ENCODE measurements around the gene TRAPPC2L. TPM values are rescaled to one million over a fixed set of nuclear protein-coding genes. Genes with fewer than 3 reads are reported as not detected.

Gene TRAPPC2L
- polyA plus RNA-seq, 3 donors, result 38.8 to 89.3 (median 82.4) TPM

DNA sequence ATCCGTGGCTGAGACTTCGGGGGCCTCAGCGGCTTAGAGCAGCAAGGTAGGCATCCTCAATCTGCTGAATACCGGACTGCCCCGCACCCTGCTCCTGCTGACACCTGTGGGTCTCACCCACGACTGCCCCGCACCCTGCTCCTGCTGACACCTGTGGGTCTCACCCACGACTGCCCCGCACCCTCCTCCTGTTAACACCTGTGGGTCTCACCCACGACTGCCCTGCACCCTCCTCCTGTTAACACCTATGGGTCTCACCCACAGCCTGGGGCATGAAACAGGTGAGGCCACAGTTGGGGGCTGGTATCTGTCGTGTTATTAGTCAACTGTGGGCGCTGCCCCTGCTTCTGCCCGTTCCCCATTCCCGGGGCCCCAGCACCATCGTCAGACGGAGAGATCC lies 45.8 kb downstream of the TRAPPC2L start:
- H3K4me1 ChIP-seq (ENCODE audit: control insufficient read depth in 1 of 2, insufficient read depth in 2 of 2, low read length in 2 of 2), result peaks cover 0 to 8% of the 10 kb centered on the region in 2 donors
- 91% methylated on average over 16 of the region's 16 CpGs for WGBS (ENCODE audit: insufficient coverage)
- peaks cover 0 to 2% (median 0%) of the 10 kb centered on the region in 7 donors for H3K9me3 Mint-ChIP-seq
- H3K4me3 Mint-ChIP-seq, result no peak overlapping the region
- peaks cover 33% of the 10 kb centered on the region for H3K79me2 ChIP-seq (ENCODE audit: insufficient read depth, low read length)
- no peaks in the 10 kb centered on the region for H3K9me3 ChIP-seq (replicated peaks in 1 of 2; ENCODE audit: control insufficient read depth in 1 of 2, insufficient read depth in 1 of 2, low read length in 2 of 2)
- no peaks in the 10 kb centered on the region for H3K27me3 Mint-ChIP-seq (ENCODE audit: low read depth in 3 of 3)
- H3K4me2 ChIP-seq (replicated peaks; ENCODE audit: extremely low read depth, low read length, poor library complexity, severe bottlenecking), result no peak overlapping the region
- no peak overlapping the region for H3K9ac ChIP-seq (ENCODE audit: insufficient read depth, low read length, poor library complexity, severe bottlenecking)
- intact Hi-C loops (cut with micrococcal nuclease), result no loop called here
- no peak overlapping the region for H3K4me3 ChIP-seq (replicated peaks in 1 of 3; ENCODE audit: low read depth in 2 of 3, low read length in 3 of 3)
- H3K27ac Mint-ChIP-seq, result no peak overlapping the region
- TF ChIP-seq, protein P1, sequence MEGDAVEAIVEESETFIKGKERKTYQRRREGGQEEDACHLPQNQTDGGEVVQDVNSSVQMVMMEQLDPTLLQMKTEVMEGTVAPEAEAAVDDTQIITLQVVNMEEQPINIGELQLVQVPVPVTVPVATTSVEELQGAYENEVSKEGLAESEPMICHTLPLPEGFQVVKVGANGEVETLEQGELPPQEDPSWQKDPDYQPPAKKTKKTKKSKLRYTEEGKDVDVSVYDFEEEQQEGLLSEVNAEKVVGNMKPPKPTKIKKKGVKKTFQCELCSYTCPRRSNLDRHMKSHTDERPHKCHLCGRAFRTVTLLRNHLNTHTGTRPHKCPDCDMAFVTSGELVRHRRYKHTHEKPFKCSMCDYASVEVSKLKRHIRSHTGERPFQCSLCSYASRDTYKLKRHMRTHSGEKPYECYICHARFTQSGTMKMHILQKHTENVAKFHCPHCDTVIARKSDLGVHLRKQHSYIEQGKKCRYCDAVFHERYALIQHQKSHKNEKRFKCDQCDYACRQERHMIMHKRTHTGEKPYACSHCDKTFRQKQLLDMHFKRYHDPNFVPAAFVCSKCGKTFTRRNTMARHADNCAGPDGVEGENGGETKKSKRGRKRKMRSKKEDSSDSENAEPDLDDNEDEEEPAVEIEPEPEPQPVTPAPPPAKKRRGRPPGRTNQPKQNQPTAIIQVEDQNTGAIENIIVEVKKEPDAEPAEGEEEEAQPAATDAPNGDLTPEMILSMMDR (IDR thresholded peaks at IDR 0.05), result no peak
- peaks cover 9% of the 10 kb centered on the region for H3K4me1 Mint-ChIP-seq
- H3K27ac ChIP-seq (ENCODE audit: low read depth in 1 of 2, low read length in 2 of 2), result no peak overlapping the region
- peaks cover 54 to 60% of the 10 kb centered on the region in 2 donors for H3K36me3 ChIP-seq (replicated peaks in 1 of 2; ENCODE audit: control insufficient read depth in 1 of 2, insufficient read depth in 2 of 2, low read length in 2 of 2)
- peaks cover 100% of the 10 kb centered on the region for H4K20me1 ChIP-seq (ENCODE audit: insufficient read depth, low read length)
- no peak overlapping the region for H2AFZ ChIP-seq (ENCODE audit: insufficient read depth, low read depth, low read length, poor library complexity, severe bottlenecking)
- H3K36me3 Mint-ChIP-seq, result peaks cover 30 to 50% of the 10 kb centered on the region in 2 donors
- H3K27me3 ChIP-seq (ENCODE audit: control insufficient read depth in 2 of 2, insufficient read depth in 2 of 2, low read length in 2 of 2), result no peaks in the 10 kb centered on the region
- DNase-seq, result no peak

DNA sequence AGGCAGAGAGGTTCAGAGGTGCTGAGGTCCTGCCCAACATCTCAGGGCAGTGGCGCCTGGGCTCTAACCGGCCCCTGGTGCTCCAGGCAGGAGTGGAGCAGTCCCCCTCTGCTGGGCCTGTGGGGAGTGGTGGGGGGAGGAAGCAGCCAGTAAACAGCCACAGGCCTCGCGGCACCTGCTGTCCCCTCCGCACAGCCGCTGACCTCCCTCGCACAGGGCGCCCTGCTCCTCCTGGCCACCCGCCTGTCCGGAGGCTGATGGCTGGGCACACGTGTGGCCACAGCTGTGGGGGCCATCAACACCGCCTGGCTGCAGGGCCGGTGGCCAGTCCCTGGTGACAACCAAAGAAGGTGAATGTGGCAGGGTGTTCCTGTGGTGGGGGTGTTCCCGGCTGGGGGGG lies 46.3 kb downstream of the TRAPPC2L start:
- Mint-ChIP-seq H3K27ac (no peak overlapping the region), H3K36me3 (peaks cover 26 to 45% of the 10 kb centered on the region in 2 donors), H3K4me1 (peaks cover 9% of the 10 kb centered on the region), H3K9me3 (peaks cover 0 to 2% (median 0%) of the 10 kb centered on the region in 7 donors), H3K4me3 (no peak overlapping the region), H3K27me3 (ENCODE audit: low read depth in 3 of 3) (no peaks in the 10 kb centered on the region)
- Histone ChIP-seq H3K4me2 (replicated peaks; ENCODE audit: extremely low read depth, low read length, poor library complexity, severe bottlenecking) (no peak overlapping the region), H2AFZ (ENCODE audit: insufficient read depth, low read depth, low read length, poor library complexity, severe bottlenecking) (no peak overlapping the region), H3K27ac (ENCODE audit: low read depth in 1 of 2, low read length in 2 of 2) (no peak overlapping the region), H3K36me3 (replicated peaks in 1 of 2; ENCODE audit: control insufficient read depth in 1 of 2, insufficient read depth in 2 of 2, low read length in 2 of 2) (peaks cover 49 to 58% of the 10 kb centered on the region in 2 donors), H3K4me3 (replicated peaks in 1 of 3; ENCODE audit: low read depth in 2 of 3, low read length in 3 of 3) (no peak overlapping the region), H3K79me2 (ENCODE audit: insufficient read depth, low read length) (peaks cover 37% of the 10 kb centered on the region), H3K4me1 (ENCODE audit: control insufficient read depth in 1 of 2, insufficient read depth in 2 of 2, low read length in 2 of 2) (peaks cover 0 to 8% of the 10 kb centered on the region in 2 donors), H3K27me3 (ENCODE audit: control insufficient read depth in 2 of 2, insufficient read depth in 2 of 2, low read length in 2 of 2) (no peaks in the 10 kb centered on the region), H3K9me3 (replicated peaks in 1 of 2; ENCODE audit: control insufficient read depth in 1 of 2, insufficient read depth in 1 of 2, low read length in 2 of 2) (no peaks in the 10 kb centered on the region), H4K20me1 (ENCODE audit: insufficient read depth, low read length) (peaks cover 100% of the 10 kb centered on the region), H3K9ac (ENCODE audit: insufficient read depth, low read length, poor library complexity, severe bottlenecking) (no peak overlapping the region)
- WGBS (ENCODE audit: insufficient coverage), result no CpG with 5 or more reads among the region's 14 CpGs
- intact Hi-C loops (cut with micrococcal nuclease), result no loop called here
- TF ChIP-seq, protein P1 (IDR thresholded peaks at IDR 0.05), result no peak
- DNase-seq, result no peak
